Endothelial cell (in vitro differentiated cells): Measurements from ENCODE around the gene ADAMTS12. TPM values are rescaled to one million over a fixed set of nuclear protein-coding genes. Genes with fewer than 3 reads are reported as not detected.

Experiments used
- DNase-seq: peaks from one replicate; pipeline ENCODE4 v3.0.0; 2021; ENCODE audit warnings: low spot score
- H3K27ac Mint-ChIP-seq: one replicate; pipeline ENCODE4 v1.8.0; 2021; ENCODE audit warnings: mixed read lengths, inconsistent platforms; ENCODE audit not compliant: unreplicated experiment
- H3K27me3 Mint-ChIP-seq: one replicate; pipeline ENCODE4 v1.8.0; 2021; ENCODE audit warnings: mild to moderate bottlenecking, moderate library complexity, mixed read lengths, inconsistent platforms; ENCODE audit not compliant: unreplicated experiment
- H3K36me3 Mint-ChIP-seq: one replicate; pipeline ENCODE4 v1.8.0; 2021; ENCODE audit warnings: mild to moderate bottlenecking, low read depth, mixed read lengths, inconsistent platforms; ENCODE audit not compliant: unreplicated experiment
- H3K4me1 Mint-ChIP-seq: one replicate; pipeline ENCODE4 v1.8.0; 2021; ENCODE audit warnings: mild to moderate bottlenecking, mixed read lengths, inconsistent platforms; ENCODE audit not compliant: unreplicated experiment
- H3K4me3 Mint-ChIP-seq: one replicate; pipeline ENCODE4 v1.8.0; 2021; ENCODE audit warnings: mild to moderate bottlenecking, mixed read lengths, inconsistent platforms; ENCODE audit not compliant: unreplicated experiment
- H3K9me3 Mint-ChIP-seq: one replicate; pipeline ENCODE4 v1.8.0; 2021; ENCODE audit warnings: mixed read lengths, inconsistent platforms; ENCODE audit not compliant: unreplicated experiment
- CTCF ChIP-seq: fragments of 200-600 bp; sonication (generic); IDR thresholded peaks from one replicate; pipeline ENCODE4 v1.5.0; 2021; ENCODE audit warnings: antibody characterized with exemption; ENCODE audit not compliant: unreplicated experiment
- total RNA-seq: library from RNA; stranded (reverse); fragmentation: NEBNext Ultra II Directional; extraction: Animal tissue kit (Norgen Biotek cat#: 25700); gene quantifications from one replicate; pipeline ENCODE4 v1.2.1, GENCODE V29; 2021; ENCODE audit not compliant: unreplicated experiment

The ADAMTS12 gene
- total RNA-seq, 1 donor from 2014 or later: 9.8 TPM

- no peak for TF ChIP-seq CTCF
- H3K9me3 Mint-ChIP-seq: no peaks in the 10 kb centered on the region
- H3K4me3 Mint-ChIP-seq: no peak overlapping the region
- no peaks in the 10 kb centered on the region for H3K36me3 Mint-ChIP-seq
- peaks cover 2% of the 10 kb centered on the region for H3K27me3 Mint-ChIP-seq
- no peak for DNase-seq
- no peak overlapping the region for H3K27ac Mint-ChIP-seq
- H3K4me1 Mint-ChIP-seq: peaks cover 33% of the 10 kb centered on the region
These were observed 130.7 kb downstream of the ADAMTS12 start for GRCh38 chr5:33761139-33761538.

- peaks cover 19% of the 10 kb centered on the region for H3K4me1 Mint-ChIP-seq
- no peak overlapping the region for H3K4me3 Mint-ChIP-seq
- no peak for DNase-seq
- no peak for TF ChIP-seq CTCF
- H3K9me3 Mint-ChIP-seq: no peaks in the 10 kb centered on the region
- no peaks in the 10 kb centered on the region for H3K36me3 Mint-ChIP-seq
- peaks cover 2% of the 10 kb centered on the region for H3K27me3 Mint-ChIP-seq
- H3K27ac Mint-ChIP-seq: no peak overlapping the region
These were observed 133.1 kb downstream of the ADAMTS12 start for GRCh38 chr5:33758737-33759136.

GRCh38 chr5:33756491-33756890, 135.3 kb downstream of the ADAMTS12 start:
- Mint-ChIP-seq H3K9me3 (no peaks in the 10 kb centered on the region), H3K4me1 (peaks cover 7% of the 10 kb centered on the region), H3K36me3 (no peaks in the 10 kb centered on the region), H3K27me3 (no peaks in the 10 kb centered on the region), H3K4me3 (no peak overlapping the region), H3K27ac (no peak overlapping the region)
- no peak for TF ChIP-seq CTCF
- DNase-seq: no peak

- Mint-ChIP-seq H3K27ac (no peak overlapping the region), H3K27me3 (peaks cover 1% of the 10 kb centered on the region), H3K9me3 (no peaks in the 10 kb centered on the region), H3K4me1 (no peaks in the 10 kb centered on the region), H3K36me3 (no peaks in the 10 kb centered on the region), H3K4me3 (no peak overlapping the region)
- TF ChIP-seq CTCF: no peak
- DNase-seq: no peak
These were observed 136.6 kb downstream of the ADAMTS12 start for GRCh38 chr5:33755231-33755630.

GRCh38 chr5:33753704-33754103, 138.1 kb downstream of the ADAMTS12 start:
- H3K36me3 Mint-ChIP-seq: no peaks in the 10 kb centered on the region
- TF ChIP-seq CTCF: no peak

More at GRCh38 chr5:33753704-33754103, 138.1 kb downstream of the ADAMTS12 start:
- no peak for DNase-seq
- Mint-ChIP-seq H3K9me3 (no peaks in the 10 kb centered on the region), H3K4me1 (no peaks in the 10 kb centered on the region), H3K27ac (no peak overlapping the region), H3K4me3 (no peak overlapping the region), H3K27me3 (peaks cover 2% of the 10 kb centered on the region)
